HG02678 (cell line): ENCODE results near the gene EDDM3A.

ENCODE experiments used
- ATAC-seq: cut with Tn5 transposase; IDR thresholded peaks from one replicate; pipeline ENCODE4 v1.9.1; 2021; ENCODE audit warnings: mild to moderate bottlenecking, moderate library complexity; ENCODE audit not compliant: unreplicated experiment

EDDM3A gene

GRCh38 chr14:20782280-20782890 is 36.7 kb downstream of the EDDM3A start:
- ATAC-seq = peak; percentile 56

DNA sequence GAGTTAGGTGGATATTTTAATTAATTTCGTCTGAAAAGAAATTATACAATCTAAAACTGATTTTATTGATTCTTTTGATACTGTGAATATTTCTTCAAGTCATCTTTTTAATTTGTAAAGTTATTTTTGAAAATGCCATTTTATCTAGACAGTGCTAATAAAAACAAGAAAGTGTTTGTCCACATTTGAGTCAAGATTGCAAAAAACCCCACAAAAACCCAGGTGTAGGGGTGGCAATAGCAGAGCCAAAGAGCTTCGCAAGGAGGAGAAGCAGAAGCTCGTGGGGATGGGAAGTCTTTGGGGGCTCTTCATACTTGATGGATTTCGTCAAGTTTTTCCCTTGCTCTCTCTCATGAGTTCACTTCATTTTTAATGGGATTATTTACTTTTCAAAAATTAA is 41.3 kb downstream of the EDDM3A start:
- ATAC-seq = no peak

- ATAC-seq = no peak
These were observed 43.6 kb downstream of the EDDM3A start for GRCh38 chr14:20789230-20789813.

DNA sequence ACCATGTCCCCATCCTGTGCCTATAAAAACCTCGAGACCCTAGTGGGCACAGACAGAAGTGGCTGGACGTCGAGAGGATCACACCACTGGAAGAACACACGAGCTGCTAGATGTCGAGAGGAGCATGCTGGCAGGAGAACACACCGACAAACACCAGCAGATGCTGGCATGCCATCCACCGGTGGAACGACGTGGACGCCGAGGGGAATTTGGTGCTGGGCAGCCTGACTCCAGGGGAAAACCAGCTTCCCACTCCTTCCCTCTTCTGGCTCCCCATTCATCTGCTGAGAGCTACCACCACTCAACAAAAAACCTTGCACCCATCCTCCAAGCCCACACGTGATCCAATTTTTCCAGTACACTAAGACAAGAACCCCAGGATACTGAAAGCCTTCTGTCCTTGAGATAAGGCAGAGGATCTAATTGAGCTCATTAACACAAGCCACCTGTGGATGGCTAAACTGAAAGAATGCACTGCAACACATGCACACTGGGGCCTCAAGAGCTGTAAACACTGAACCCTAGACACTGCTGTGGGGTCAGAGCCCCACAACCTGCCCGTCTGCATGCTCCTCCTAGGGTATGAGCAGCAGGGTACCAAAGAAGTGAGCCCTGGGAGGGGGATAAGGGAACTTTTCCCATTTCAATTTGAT is 44.9 kb downstream of the EDDM3A start:
- ATAC-seq = no peak

DNA sequence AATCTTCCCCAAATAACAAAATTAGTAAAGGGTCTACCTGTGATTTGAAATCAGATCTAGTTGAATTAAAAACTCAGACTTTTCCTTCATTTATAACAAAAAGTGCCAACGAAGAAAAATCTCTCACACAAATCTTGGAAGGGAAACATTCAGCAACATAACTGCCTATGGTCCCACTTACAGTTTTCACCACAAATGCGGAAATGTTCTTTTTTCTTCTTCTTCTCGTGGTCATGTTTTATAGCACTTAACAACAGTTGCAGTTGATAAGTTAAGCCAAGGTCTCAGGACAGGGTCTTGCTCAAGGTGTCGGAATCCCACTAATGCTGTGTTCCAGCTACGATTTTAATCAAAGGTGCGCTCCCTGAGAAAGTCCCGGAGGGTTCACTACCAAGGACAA is 45.5 kb downstream of the EDDM3A start:
- ATAC-seq = no peak

GRCh38 chr14:20791597-20791996 is 45.9 kb downstream of the EDDM3A start:
- no peak for ATAC-seq

DNA sequence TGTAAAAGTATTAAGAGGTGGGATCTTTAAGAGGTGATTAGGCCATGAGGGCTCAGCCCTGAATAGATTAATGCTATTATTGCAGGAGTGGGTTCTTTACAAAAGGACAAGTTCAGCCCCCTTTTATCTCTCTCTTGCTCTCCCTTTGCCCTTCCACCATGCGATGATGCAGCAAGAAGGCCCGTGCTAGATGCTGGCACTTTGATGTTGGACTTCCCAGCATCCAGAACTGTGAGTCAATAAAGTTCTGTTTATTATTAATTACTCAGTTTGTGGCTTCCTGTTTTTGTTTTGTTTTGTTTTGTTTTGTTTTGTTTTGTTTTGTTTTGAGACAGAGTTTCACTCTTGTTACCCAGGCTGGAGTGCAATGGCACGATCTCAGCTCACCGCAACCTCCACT is 46.9 kb downstream of the EDDM3A start:
- no peak for ATAC-seq

GRCh38 chr14:20794644-20795369 is 49.1 kb downstream of the EDDM3A start:
- no peak for ATAC-seq

GRCh38 chr14:20797164-20797563 is 51.5 kb downstream of the EDDM3A start:
- no peak for ATAC-seq
